GM12892 (cell line): Measurements from ENCODE around the gene CUBN.
A peak's percentile ranks its signal among the peaks of the same experiment; 100 is the strongest.

Experiments
- DNase-seq: peaks from one replicate; pipeline ENCODE4 v3.0.0; 2011; ENCODE audit not compliant: insufficient read length
- FAIRE-seq: peaks from 2 replicates; lab custom pipeline; 2011; peaks lifted over from hg19 to GRCh38; lab: Jason Lieb, UNC
- POLR2A ChIP-seq: IDR thresholded peaks from 2 replicates; pipeline ENCODE4 v1.6.1; 2011; ENCODE audit warnings: low read depth, low read length, control low read depth
- POLR2AphosphoS5 ChIP-seq: IDR thresholded peaks from 2 replicates; pipeline ENCODE4 v1.6.1; 2011; ENCODE audit warnings: low read depth, low read length, control low read depth
- TAF1 ChIP-seq: IDR thresholded peaks from 2 replicates; pipeline ENCODE4 v1.6.1; 2011; ENCODE audit warnings: low read depth, mild to moderate bottlenecking, control low read depth, low read length, borderline replicate concordance

The CUBN gene

GRCh38 chr10:17043586-17043985 is 86.0 kb downstream of the CUBN start:
- DNase-seq (no peak), FAIRE-seq (no peak)
- TF ChIP-seq POLR2A (no peak), POLR2AphosphoS5 (no peak), TAF1 (no peak)

GRCh38 chr10:17041626-17042520 is 87.7 kb downstream of the CUBN start:
- DNase-seq (no peak), FAIRE-seq (no peak)
- TF ChIP-seq POLR2A (no peak), POLR2AphosphoS5 (no peak), TAF1 (no peak)

- FAIRE-seq = no peak
Observed at GRCh38 chr10:17038627-17039026, 91.0 kb downstream of the CUBN start.

GRCh38 chr10:17037910-17038309 is 91.7 kb downstream of the CUBN start:
- FAIRE-seq = no peak
- DNase-seq = no peak
- TF ChIP-seq TAF1 (no peak), POLR2A (no peak)

More at GRCh38 chr10:17038627-17039026, 91.0 kb downstream of the CUBN start:
- TF ChIP-seq POLR2AphosphoS5 = no peak
- no peak for DNase-seq

GRCh38 chr10:17035446-17035845 is 94.2 kb downstream of the CUBN start:
- DNase-seq = no peak
- TF ChIP-seq TAF1 = no peak
- no peak for TF ChIP-seq POLR2A
- no peak for TF ChIP-seq POLR2AphosphoS5
- no peak for FAIRE-seq

GRCh38 chr10:17033529-17034260 is 95.9 kb downstream of the CUBN start:
- DNase-seq (no peak), FAIRE-seq (no peak)
- TF ChIP-seq POLR2AphosphoS5 (no peak), POLR2A (no peak), TAF1 (no peak)

GRCh38 chr10:17031637-17032635 is 97.7 kb downstream of the CUBN start:
- TF ChIP-seq POLR2A = no peak
- TF ChIP-seq POLR2AphosphoS5 = no peak
- TF ChIP-seq TAF1 = no peak
- FAIRE-seq = no peak
- DNase-seq = no peak

- TF ChIP-seq POLR2A (no peak), POLR2AphosphoS5 (no peak), TAF1 (no peak)
- FAIRE-seq = peak; percentile 57
- no peak for DNase-seq
Observed at GRCh38 chr10:17029581-17030271, 99.9 kb downstream of the CUBN start.

GRCh38 chr10:17029239-17029580 is 100.4 kb downstream of the CUBN start:
- FAIRE-seq = no peak
- no peak for DNase-seq
- TF ChIP-seq TAF1 (no peak), POLR2A (no peak), POLR2AphosphoS5 (no peak)

- FAIRE-seq = no peak
- TF ChIP-seq POLR2A = no peak
- TF ChIP-seq POLR2AphosphoS5 = no peak
- no peak for TF ChIP-seq TAF1
- DNase-seq = no peak
Observed at GRCh38 chr10:17028798-17029197, 100.8 kb downstream of the CUBN start.

- FAIRE-seq (no peak), DNase-seq (no peak)
- TF ChIP-seq POLR2A = no peak
Observed at GRCh38 chr10:17026686-17027485, 102.7 kb downstream of the CUBN start.
